ENCODE measurements around the gene DENND1C. TPM values are rescaled to one million over a fixed set of nuclear protein-coding genes. Genes with fewer than 3 reads are reported as not detected.

DENND1C gene
- total and polyA plus RNA-seq, 2 of the 8 experiments (the other 6 are each of a cell fraction or from before 2014, with no cell fraction given): 3.6 to 4.0 TPM

GRCh38 chr19:6460099-6460884 is 21.3 kb downstream of the DENND1C start (continued):
- TF ChIP-seq NRF1 (IDR thresholded peaks at IDR 0.05; ENCODE audit: low read depth, low read length) (no peak), CBX5 (IDR thresholded peaks at IDR 0.05; ENCODE audit: low read depth, low read length) (no peak)
